GM12878 (cell line): ENCODE results near the gene CPEB3. TPM values are rescaled to one million over a fixed set of nuclear protein-coding genes. Genes with fewer than 3 reads are reported as not detected.

Experiments
- ATAC-seq: fragments of 200-7000 bp; cut with Tn5 transposase; 3 replicates; pipeline ENCODE4 v1.9.1; 2020; ENCODE audit warnings: mild to moderate bottlenecking, moderate library complexity
- BruUV-seq: library from RNA; stranded (reverse); fragments of 400-500 nt; replicated peaks from 2 replicates; lab custom pipeline; 2021; lab: Mats Ljungman, UMichigan
- CTCF ChIA-PET: fragments of 300-600 bp; sonication (Branson Sonifier 250); formaldehyde crosslinking; extraction: SDS; loops from one replicate; lab custom pipeline; 2021; ENCODE audit warnings: inconsistent platforms; lab: Yijun Ruan, JAX
- POLR2A ChIA-PET: fragments of 350-600 bp; formaldehyde crosslinking; extraction: SDS; loops from one replicate; lab custom pipeline; 2021; ENCODE audit warnings: inconsistent platforms; lab: Charles Lee
- RAD21 ChIA-PET: fragments of 300-600 bp; sonication (Branson Sonifier 250); formaldehyde crosslinking; loops from one replicate; lab custom pipeline; 2023; ENCODE audit warnings: antibody characterized with exemption; ENCODE audit not compliant: unreplicated experiment; lab: Charles Lee
- SMC1A ChIA-PET: fragments of 300-600 bp; sonication (Branson Sonifier 250); formaldehyde crosslinking; loops from one replicate; lab custom pipeline; 2023; ENCODE audit not compliant: unreplicated experiment, uncharacterized antibody; lab: Charles Lee
- DNase-seq: peaks from one replicate; pipeline ENCODE4 v3.0.0-alpha.2; 2011; ENCODE audit warnings: low read depth, low spot score
- FAIRE-seq: peaks from 3 replicates; lab custom pipeline; 2011; peaks lifted over from hg19 to GRCh38; lab: Jason Lieb, UNC
- H2AFZ ChIP-seq: 2 replicates; pipeline ENCODE4 v1.6.0; 2011; ENCODE audit warnings: low read depth, low read length, control low read depth; ENCODE audit not compliant: control insufficient read depth
- H3K27ac ChIP-seq: 2 replicates; pipeline ENCODE4 v1.5.1; 2011; ENCODE audit warnings: control low read depth; ENCODE audit not compliant: control insufficient read depth, insufficient read depth
- H3K27me3 ChIP-seq, 2 experiments: replicated peaks in 1 of 2; 2 replicates each; pipeline versions ENCODE4 v1.6.0 to v1.6.1; 2011; ENCODE audit warnings: low read length in 1 of 2; ENCODE audit not compliant: control insufficient read depth in 2 of 2, insufficient read depth in 2 of 2
- H3K36me3 ChIP-seq, 2 experiments: 2 replicates each; pipeline ENCODE4 v1.5.1; 2011; ENCODE audit warnings: low read length in 1 of 2; ENCODE audit not compliant: control insufficient read depth in 2 of 2, insufficient read depth in 2 of 2
- H3K4me1 ChIP-seq: 2 replicates; pipeline ENCODE4 v1.6.1; 2011; ENCODE audit warnings: mild to moderate bottlenecking, low read length, moderate library complexity, mixed read lengths; ENCODE audit not compliant: control insufficient read depth, insufficient read depth
- H3K4me2 ChIP-seq: 2 replicates; pipeline ENCODE4 v1.6.0; 2011; ENCODE audit warnings: control low read depth; ENCODE audit not compliant: control insufficient read depth, insufficient read depth
- H3K4me3 ChIP-seq: fragments of 200-600 bp; sonication (generic); 2 replicates; pipeline ENCODE4 v1.5.1; 2016
- H3K79me2 ChIP-seq: 2 replicates; pipeline ENCODE4 v1.6.0; 2011; ENCODE audit warnings: low read length; ENCODE audit not compliant: control insufficient read depth, insufficient read depth
- H3K9ac ChIP-seq: 2 replicates; pipeline ENCODE4 v1.8.0; 2011; ENCODE audit warnings: low read length, control low read depth, mixed read lengths; ENCODE audit not compliant: control insufficient read depth, insufficient read depth
- H3K9me3 ChIP-seq: replicated peaks from 3 replicates; pipeline ENCODE4 v1.5.1; 2011; ENCODE audit warnings: mild to moderate bottlenecking, low read length; ENCODE audit not compliant: control insufficient read depth, insufficient read depth
- H4K20me1 ChIP-seq: 2 replicates; pipeline ENCODE4 v1.6.0; 2011; ENCODE audit not compliant: control insufficient read depth, insufficient read depth
- BMI1 ChIP-seq: fragments of 450-650 bp; IDR thresholded peaks from 2 replicates; pipeline ENCODE4 v1.6.1; 2016; ENCODE audit warnings: mild to moderate bottlenecking, moderate library complexity, borderline replicate concordance
- CBX5 ChIP-seq: sonication (generic); IDR thresholded peaks from 2 replicates; pipeline ENCODE4 v1.6.1; 2016; ENCODE audit warnings: low read depth, moderate library complexity, mild to moderate bottlenecking, inconsistent platforms
- IKZF2 ChIP-seq, 2 experiments: fragments of 450-650 bp; IDR thresholded peaks; 2 replicates each; pipeline ENCODE4 v1.6.1; 2017; ENCODE audit warnings: mild to moderate bottlenecking in 2 of 2, moderate library complexity in 2 of 2
- NFYB ChIP-seq: IDR thresholded peaks from 2 replicates; pipeline ENCODE4 v1.6.1; 2011; ENCODE audit warnings: low read depth, mild to moderate bottlenecking, low read length, improper control_type of control experiment, moderate library complexity; ENCODE audit not compliant: insufficient read depth
- POLR2AphosphoS5 ChIP-seq: IDR thresholded peaks from 2 replicates; pipeline ENCODE4 v1.6.1; 2011; ENCODE audit warnings: mild to moderate bottlenecking, low read length, inconsistent platforms
- SPI1 ChIP-seq: IDR thresholded peaks from 2 replicates; pipeline ENCODE4 v1.6.1; 2011; ENCODE audit warnings: low read depth, mild to moderate bottlenecking, low read length, moderate library complexity, borderline replicate concordance; ENCODE audit not compliant: insufficient read depth
- TBL1XR1 ChIP-seq: IDR thresholded peaks from 2 replicates; pipeline ENCODE4 v1.6.1; 2012; ENCODE audit warnings: low read depth, low read length, improper control_type of control experiment
- ZZZ3 ChIP-seq: IDR thresholded peaks from 2 replicates; pipeline ENCODE4 v1.6.1; 2011; ENCODE audit warnings: low read depth; ENCODE audit not compliant: control insufficient read depth, insufficient read length
- WGBS: methylation state at CpG from one replicate; pipeline ENCODE4 v1.1.6; 2016; ENCODE audit warnings: low lambda C conversion rate; ENCODE audit not compliant: insufficient replicate concordance, insufficient coverage; ENCODE audit errors: missing lambda C conversion rate; 5-methylcytosine and 5-hydroxymethylcytosine counted together
- in situ Hi-C: fragments of 300-500 bp; cut with MboI; formaldehyde crosslinking; loops from 9 replicates; pipeline ENCODE4 v1.14.3; 2018; ENCODE audit warnings: mixed read lengths
- intact Hi-C: fragments of 100-400 bp; cut with micrococcal nuclease; formaldehyde crosslinking; loops from one replicate; pipeline ENCODE4 v1.14.2; 2022; ENCODE audit not compliant: unreplicated experiment
- polyA plus RNA-seq, 11 experiments: library from polyadenylated mRNA; depleted of rRNA in 4 of 11; unstranded in 6 of 11; stranded (reverse) in 5 of 11; fragments of >200 nt; fragmentation: Nextera tagmentation in 4 of 11; fragmentation: Illumina TruSeq in 1 of 11; extraction: Ambion mirVana in 4 of 11; extraction: Trizol in 1 of 11; gene quantifications; 1 replicate in 1 of 11; 2 replicates in 10 of 11; pipeline versions ENCODE4 v1.2.1 to v1.2.3, GENCODE V29; 2011 to 2016; ENCODE audit warnings: inconsistent platforms in 2 of 11, missing spikeins in 2 of 11, low read depth in 1 of 11
- total RNA-seq, 4 experiments: library from RNA; depleted of rRNA in 3 of 4; stranded (reverse); fragments of >200 nt in 3 of 4; fragmentation: Illumina TruSeq in 1 of 4; extraction: Trizol in 1 of 4; gene quantifications; 2 replicates each; pipeline versions ENCODE4 v1.2.1 to v1.2.3, GENCODE V29; 2013 to 2021
- TF ChIP-seq, protein P1 (sequence below): IDR thresholded peaks from 2 replicates; pipeline ENCODE4 v1.6.1; 2011; ENCODE audit warnings: borderline replicate concordance, low read depth, mild to moderate bottlenecking, moderate library complexity, mixed read lengths, low read length; ENCODE audit not compliant: insufficient read depth; ENCODE audit errors: extremely low read length
- TF ChIP-seq, protein P2 (sequence below): fragments of 450-650 bp; IDR thresholded peaks from 2 replicates; pipeline ENCODE4 v1.6.1; 2017; ENCODE audit warnings: mild to moderate bottlenecking, moderate library complexity

CPEB3 gene
- total and polyA plus RNA-seq, 10 of the 15 experiments (the other 5 are each of a cell fraction or from before 2014, with no cell fraction given) = 0.50 to 2.3 (median 1.2) TPM

DNA sequence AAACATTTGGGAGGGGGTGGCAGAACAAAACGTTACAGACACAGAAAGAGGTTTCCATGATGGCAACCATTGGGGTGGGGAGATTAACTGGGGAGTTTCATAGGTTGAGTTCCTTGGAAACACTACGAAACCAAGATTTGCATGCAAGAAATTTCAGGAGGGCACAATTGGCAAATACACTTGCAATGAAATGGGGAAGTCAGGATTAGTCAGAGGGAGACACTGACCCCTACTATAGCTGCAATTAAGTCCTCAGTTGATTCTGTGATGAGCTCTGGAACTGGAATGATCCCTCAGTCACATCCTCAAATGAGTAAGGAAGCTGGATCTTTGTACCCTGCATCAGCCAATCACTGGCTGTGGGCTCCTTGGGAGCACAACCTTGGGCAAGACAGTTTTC lies 22.1 kb downstream of the CPEB3 start:
- H3K9me3 ChIP-seq = no peaks in the 10 kb centered on the region; the same call in 2 of the 3 replicates
- POLR2A ChIA-PET = no interaction called here
- WGBS = 69% methylated on average over 2 of the region's 2 CpGs

More for the DNA sequence above, 22.1 kb downstream of the CPEB3 start:
- SMC1A ChIA-PET = interaction anchor here (0.8 to 1.5 kb wide), 2 partner anchors 15 to 138 kb away, joined by 3 to 6 read pairs; no protein-coding TSS in a partner anchor
- TF ChIP-seq SPI1 = peak; percentile 56; the same call in 1 of the 2 replicates
- no peak for TF ChIP-seq BMI1
- TF ChIP-seq, protein P1, sequence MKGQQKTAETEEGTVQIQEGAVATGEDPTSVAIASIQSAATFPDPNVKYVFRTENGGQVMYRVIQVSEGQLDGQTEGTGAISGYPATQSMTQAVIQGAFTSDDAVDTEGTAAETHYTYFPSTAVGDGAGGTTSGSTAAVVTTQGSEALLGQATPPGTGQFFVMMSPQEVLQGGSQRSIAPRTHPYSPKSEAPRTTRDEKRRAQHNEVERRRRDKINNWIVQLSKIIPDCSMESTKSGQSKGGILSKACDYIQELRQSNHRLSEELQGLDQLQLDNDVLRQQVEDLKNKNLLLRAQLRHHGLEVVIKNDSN = no peak
- TF ChIP-seq CBX5 = no peak
- TF ChIP-seq, protein P2, sequence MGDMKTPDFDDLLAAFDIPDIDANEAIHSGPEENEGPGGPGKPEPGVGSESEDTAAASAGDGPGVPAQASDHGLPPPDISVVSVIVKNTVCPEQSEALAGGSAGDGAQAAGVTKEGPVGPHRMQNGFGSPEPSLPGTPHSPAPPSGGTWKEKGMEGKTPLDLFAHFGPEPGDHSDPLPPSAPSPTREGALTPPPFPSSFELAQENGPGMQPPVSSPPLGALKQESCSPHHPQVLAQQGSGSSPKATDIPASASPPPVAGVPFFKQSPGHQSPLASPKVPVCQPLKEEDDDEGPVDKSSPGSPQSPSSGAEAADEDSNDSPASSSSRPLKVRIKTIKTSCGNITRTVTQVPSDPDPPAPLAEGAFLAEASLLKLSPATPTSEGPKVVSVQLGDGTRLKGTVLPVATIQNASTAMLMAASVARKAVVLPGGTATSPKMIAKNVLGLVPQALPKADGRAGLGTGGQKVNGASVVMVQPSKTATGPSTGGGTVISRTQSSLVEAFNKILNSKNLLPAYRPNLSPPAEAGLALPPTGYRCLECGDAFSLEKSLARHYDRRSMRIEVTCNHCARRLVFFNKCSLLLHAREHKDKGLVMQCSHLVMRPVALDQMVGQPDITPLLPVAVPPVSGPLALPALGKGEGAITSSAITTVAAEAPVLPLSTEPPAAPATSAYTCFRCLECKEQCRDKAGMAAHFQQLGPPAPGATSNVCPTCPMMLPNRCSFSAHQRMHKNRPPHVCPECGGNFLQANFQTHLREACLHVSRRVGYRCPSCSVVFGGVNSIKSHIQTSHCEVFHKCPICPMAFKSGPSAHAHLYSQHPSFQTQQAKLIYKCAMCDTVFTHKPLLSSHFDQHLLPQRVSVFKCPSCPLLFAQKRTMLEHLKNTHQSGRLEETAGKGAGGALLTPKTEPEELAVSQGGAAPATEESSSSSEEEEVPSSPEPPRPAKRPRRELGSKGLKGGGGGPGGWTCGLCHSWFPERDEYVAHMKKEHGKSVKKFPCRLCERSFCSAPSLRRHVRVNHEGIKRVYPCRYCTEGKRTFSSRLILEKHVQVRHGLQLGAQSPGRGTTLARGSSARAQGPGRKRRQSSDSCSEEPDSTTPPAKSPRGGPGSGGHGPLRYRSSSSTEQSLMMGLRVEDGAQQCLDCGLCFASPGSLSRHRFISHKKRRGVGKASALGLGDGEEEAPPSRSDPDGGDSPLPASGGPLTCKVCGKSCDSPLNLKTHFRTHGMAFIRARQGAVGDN = no peak
- no peak for TF ChIP-seq POLR2AphosphoS5
- TF ChIP-seq ZZZ3 = no peak
- TF ChIP-seq NFYB = 0 out of 2 replicates have a peak, but pooled peaks have one; percentile 38
- TF ChIP-seq IKZF2 (IDR thresholded peaks at IDR 0.05) = 0 out of 4 replicates have a peak, but pooled peaks of 1 of the 2 experiments have one; percentile 19
- TF ChIP-seq TBL1XR1 = no peak
- TF ChIP-seq, all 136 proteins: peak for 3
- Histone ChIP-seq H3K79me2 (no peaks in the 10 kb centered on the region), H2AFZ (no peak overlapping the region), H3K4me1 (peaks cover 21% of the 10 kb centered on the region), H3K27ac (no peak overlapping the region), H3K4me2 (no peak overlapping the region; the same call in 1 of the 2 replicates), H3K9ac (no peak overlapping the region), H3K27me3 (no peaks in the 10 kb centered on the region), H3K4me3 (no peak overlapping the region), H3K36me3 (no peaks in the 10 kb centered on the region), H4K20me1 (no peaks in the 10 kb centered on the region)
- RAD21 ChIA-PET = interaction anchor here (0.7 to 1.1 kb wide), 2 partner anchors 22 to 25 kb away, joined by 3 to 4 read pairs; partner anchors contain the start of genes CPEB3 and MARCHF5
- in situ Hi-C loops = no loop called here
- DNase-seq (no peak), FAIRE-seq (no peak), ATAC-seq (peak; percentile 41; the same call in 2 of the 3 replicates)
- no TSS peak for BruUV-seq
- CTCF ChIA-PET = interaction anchor here (0.6 kb wide), 1 partner anchor 257 kb away, joined by 3 read pairs; no protein-coding TSS in a partner anchor
- intact Hi-C loops = no loop called here
